ENCODE data around the gene LRRC75B. TPM values are rescaled to one million over a fixed set of nuclear protein-coding genes. Genes with fewer than 3 reads are reported as not detected.

Gene LRRC75B
- total RNA-seq, 1 experiment from 2014 or later, result 7.9 TPM

DNA sequence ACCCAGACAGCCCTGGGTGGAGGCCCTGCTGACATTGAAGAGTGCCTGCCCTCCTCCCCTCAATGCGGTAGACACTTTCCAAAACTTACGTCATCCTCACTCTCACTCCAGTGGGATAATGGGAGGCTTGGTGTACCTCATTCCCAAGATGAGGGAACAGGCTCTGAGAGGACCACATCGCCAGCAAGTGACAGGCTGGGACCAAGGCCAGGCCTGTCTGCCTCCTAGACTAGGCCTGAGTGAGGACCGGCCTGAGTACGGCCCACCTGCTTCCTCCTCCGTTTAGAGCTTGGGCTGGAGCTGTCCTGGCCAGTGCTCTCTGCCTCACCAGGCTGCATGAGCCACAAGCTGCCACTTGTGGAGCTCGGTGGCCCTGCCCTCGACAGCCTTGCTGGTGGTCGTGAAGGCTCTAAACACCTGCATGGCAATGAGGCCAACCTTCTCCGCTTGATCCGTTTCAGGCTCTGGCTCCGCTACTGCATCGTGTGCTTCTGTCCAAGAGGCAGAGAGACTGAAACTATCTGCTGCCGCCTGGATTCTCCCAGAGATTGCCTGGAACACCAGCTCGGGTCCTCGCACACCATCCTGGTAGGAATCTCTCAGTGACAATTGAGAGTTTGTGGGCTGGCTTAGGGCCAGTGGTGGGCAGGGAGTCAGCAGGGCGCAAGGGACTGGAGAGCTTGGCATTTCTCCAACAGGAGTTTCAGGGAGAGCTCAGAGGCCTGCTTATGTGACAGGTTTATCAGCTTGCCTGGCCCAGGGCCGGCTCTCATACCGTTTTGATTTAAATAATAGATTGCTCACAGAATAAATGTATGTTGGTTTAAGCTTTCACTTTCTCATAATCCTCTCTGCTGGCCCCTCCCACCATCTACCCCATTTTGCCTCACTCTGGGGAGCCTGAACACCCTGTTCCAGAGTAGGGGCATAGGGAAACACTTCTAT, 9.4 kb downstream of the LRRC75B start:
- Histone ChIP-seq H3K4me3 (replicated peaks in 1 of 2; ENCODE audit: low read depth in 1 of 2, low read length in 2 of 2) (no peak overlapping the region), H3K27ac (ENCODE audit: low read depth, low read length) (no peak overlapping the region), H3K9ac (ENCODE audit: low read length) (no peak overlapping the region), H3K27me3 (ENCODE audit: insufficient read depth, low read length) (no peaks in the 10 kb centered on the region), H3K9me3 (ENCODE audit: control insufficient read depth in 1 of 2, insufficient read depth in 1 of 2, low read depth in 1 of 2, low read length in 2 of 2) (no peaks in the 10 kb centered on the region), H3K79me2 (ENCODE audit: insufficient read depth, low read length) (no peaks in the 10 kb centered on the region), H3K4me2 (ENCODE audit: low read length) (no peak overlapping the region), H3K4me1 (ENCODE audit: control insufficient read depth in 1 of 2, insufficient read depth in 2 of 2, low read length in 2 of 2) (no peaks in the 10 kb centered on the region), H4K20me1 (ENCODE audit: insufficient read depth) (no peaks in the 10 kb centered on the region), H2AFZ (ENCODE audit: low read depth, low read length, poor library complexity, severe bottlenecking) (no peak overlapping the region), H3K36me3 (ENCODE audit: control insufficient read depth in 1 of 2, insufficient read depth in 2 of 2, low read length in 2 of 2) (no peaks in the 10 kb centered on the region), H3K9me2 (ENCODE audit: insufficient read depth) (no peaks in the 10 kb centered on the region)
- ChIA-PET RAD21 (ENCODE audit: low non-redundant PET in 1 of 2, low total read pairs in 2 of 2, uncharacterized antibody in 2 of 2, unreplicated experiment in 2 of 2) (no interaction called here), POLR2A (no interaction called here), CTCF (interaction anchor here (0.6 kb wide), 1 partner anchor 1781 kb away, joined by 3 read pairs; no protein-coding TSS in a partner anchor)
- ATAC-seq (no peak), DNase-seq (ENCODE audit: low read depth, low spot score) (no peak)
- no TSS peak for BruUV-seq (replicated peaks)
- intact Hi-C loops (cut with micrococcal nuclease), result no loop called here
- TF ChIP-seq ZFX (IDR thresholded peaks at IDR 0.05) (0 out of 2 replicates have a peak, but pooled peaks have one; percentile 8), TCF7L2 (IDR thresholded peaks at IDR 0.05; ENCODE audit: borderline replicate concordance, extremely low read depth, insufficient read depth, insufficient read length) (no peak), POLR2AphosphoS5 (IDR thresholded peaks at IDR 0.05; ENCODE audit: low read depth, low read length) (no peak), JUND (IDR thresholded peaks at IDR 0.05) (no peak), POLR2A (IDR thresholded peaks at IDR 0.05; ENCODE audit: borderline replicate concordance, extremely low read depth, insufficient read depth, insufficient read length) (no peak), RAD21 (IDR thresholded peaks at IDR 0.05; ENCODE audit: low read depth) (no peak)

GRCh38 chr22:24582056-24582814, 10.6 kb downstream of the LRRC75B start:
- no peaks in the 10 kb centered on the region for H4K20me1 ChIP-seq (ENCODE audit: insufficient read depth)

More at GRCh38 chr22:24582056-24582814, 10.6 kb downstream of the LRRC75B start:
- intact Hi-C loops (cut with micrococcal nuclease), result no loop called here
- Histone ChIP-seq H3K79me2 (ENCODE audit: insufficient read depth, low read length) (no peaks in the 10 kb centered on the region), H3K36me3 (ENCODE audit: control insufficient read depth in 1 of 2, insufficient read depth in 2 of 2, low read length in 2 of 2) (no peaks in the 10 kb centered on the region), H2AFZ (ENCODE audit: low read depth, low read length, poor library complexity, severe bottlenecking) (no peak overlapping the region), H3K9me2 (ENCODE audit: insufficient read depth) (no peaks in the 10 kb centered on the region), H3K27ac (ENCODE audit: low read depth, low read length) (no peak overlapping the region), H3K9ac (ENCODE audit: low read length) (no peak overlapping the region), H3K27me3 (ENCODE audit: insufficient read depth, low read length) (no peaks in the 10 kb centered on the region), H3K4me3 (replicated peaks in 1 of 2; ENCODE audit: low read depth in 1 of 2, low read length in 2 of 2) (no peak overlapping the region), H3K9me3 (ENCODE audit: control insufficient read depth in 1 of 2, insufficient read depth in 1 of 2, low read depth in 1 of 2, low read length in 2 of 2) (no peaks in the 10 kb centered on the region), H3K4me1 (ENCODE audit: control insufficient read depth in 1 of 2, insufficient read depth in 2 of 2, low read length in 2 of 2) (no peaks in the 10 kb centered on the region), H3K4me2 (ENCODE audit: low read length) (no peak overlapping the region)
- TF ChIP-seq EZH2phosphoT487 (IDR thresholded peaks at IDR 0.05; ENCODE audit: borderline replicate concordance), result no peak
- ChIA-PET CTCF (no interaction called here), RAD21 (ENCODE audit: low non-redundant PET in 1 of 2, low total read pairs in 2 of 2, uncharacterized antibody in 2 of 2, unreplicated experiment in 2 of 2) (no interaction called here), POLR2A (no interaction called here)
- no TSS peak for BruUV-seq (replicated peaks)
- no peak for ATAC-seq
- no peak for DNase-seq (ENCODE audit: low read depth, low spot score)
